GM12878 (cell line): ENCODE data around the gene NME8. TPM values are rescaled to one million over a fixed set of nuclear protein-coding genes. Genes with fewer than 3 reads are reported as not detected.

Source experiments
- BACH1 ChIP-seq: fragments of 450-650 bp; IDR thresholded peaks from 2 replicates; pipeline ENCODE4 v1.6.1; 2017; ENCODE audit warnings: mild to moderate bottlenecking, borderline replicate concordance
- CBX5 ChIP-seq: sonication (generic); IDR thresholded peaks from 2 replicates; pipeline ENCODE4 v1.6.1; 2016; ENCODE audit warnings: low read depth, moderate library complexity, mild to moderate bottlenecking, inconsistent platforms
- CEBPB ChIP-seq, 2 experiments: fragments of 150-350 bp in 1 of 2; IDR thresholded peaks; 2 replicates each; pipeline ENCODE4 v1.6.1; 2012 to 2014; ENCODE audit warnings: low read depth in 2 of 2, low read length in 2 of 2, borderline replicate concordance in 1 of 2, inconsistent platforms in 1 of 2
- FOS ChIP-seq: IDR thresholded peaks from 3 replicates; pipeline ENCODE4 v1.6.1; 2011; ENCODE audit warnings: borderline replicate concordance; ENCODE audit not compliant: insufficient read length; ENCODE audit errors: extremely low read depth
- GABPA ChIP-seq: IDR thresholded peaks from 2 replicates; pipeline ENCODE4 v1.6.1; 2014; ENCODE audit warnings: antibody characterized with exemption, low read depth, mild to moderate bottlenecking, inconsistent platforms
- HDAC6 ChIP-seq: fragments of 200-600 bp; sonication (generic); IDR thresholded peaks from one replicate; pipeline ENCODE4 v1.8.0; 2017; ENCODE audit warnings: antibody characterized with exemption; ENCODE audit not compliant: unreplicated experiment
- MTA2 ChIP-seq: fragments of 450-650 bp; IDR thresholded peaks from 2 replicates; pipeline ENCODE4 v1.6.1; 2016; ENCODE audit warnings: low read depth, mild to moderate bottlenecking, moderate library complexity
- RAD21 ChIP-seq: IDR thresholded peaks from 2 replicates; pipeline ENCODE4 v1.6.1; 2011; ENCODE audit warnings: mild to moderate bottlenecking, low read depth, low read length, moderate library complexity; ENCODE audit not compliant: insufficient read depth
- RB1 ChIP-seq: fragments of 450-650 bp; formaldehyde crosslinking; IDR thresholded peaks from 2 replicates; pipeline ENCODE4 v1.6.1; 2017; ENCODE audit warnings: mild to moderate bottlenecking, borderline replicate concordance
- RUNX3 ChIP-seq: IDR thresholded peaks from 2 replicates; pipeline ENCODE4 v1.6.1; 2012; ENCODE audit warnings: low read length, inconsistent platforms
- SRF ChIP-seq, 2 experiments: IDR thresholded peaks; 2 replicates each; pipeline ENCODE4 v1.6.1; 2011; ENCODE audit warnings: low read depth in 2 of 2, low read length in 2 of 2, mild to moderate bottlenecking in 1 of 2, moderate library complexity in 1 of 2
- YY1 ChIP-seq: IDR thresholded peaks from 2 replicates; pipeline ENCODE4 v1.6.1; 2011; ENCODE audit warnings: low read depth, mild to moderate bottlenecking, low read length
- polyA plus RNA-seq, 11 experiments: library from polyadenylated mRNA; depleted of rRNA in 4 of 11; unstranded in 6 of 11; stranded (reverse) in 5 of 11; fragments of >200 nt; fragmentation: Nextera tagmentation in 4 of 11; fragmentation: Illumina TruSeq in 1 of 11; extraction: Ambion mirVana in 4 of 11; extraction: Trizol in 1 of 11; gene quantifications; 1 replicate in 1 of 11; 2 replicates in 10 of 11; pipeline versions ENCODE4 v1.2.1 to v1.2.3, GENCODE V29; 2011 to 2016; ENCODE audit warnings: inconsistent platforms in 2 of 11, missing spikeins in 2 of 11, low read depth in 1 of 11
- total RNA-seq, 4 experiments: library from RNA; depleted of rRNA in 3 of 4; stranded (reverse); fragments of >200 nt in 3 of 4; fragmentation: Illumina TruSeq in 1 of 4; extraction: Trizol in 1 of 4; gene quantifications; 2 replicates each; pipeline versions ENCODE4 v1.2.1 to v1.2.3, GENCODE V29; 2013 to 2021
- TF ChIP-seq, protein P1 (sequence below), 3 experiments: IDR thresholded peaks in 2 of 3; conservative IDR thresholded peaks in 1 of 3; 2 replicates each; pipeline ENCODE4 v1.5.1; 2011; ENCODE audit warnings: low read depth in 3 of 3, low read length in 3 of 3, mild to moderate bottlenecking in 3 of 3, control low read depth in 2 of 3, moderate library complexity in 2 of 3, inconsistent platforms in 1 of 3, mixed read lengths in 1 of 3; ENCODE audit not compliant: control insufficient read depth in 2 of 3, insufficient read depth in 1 of 3; ENCODE audit errors: extremely low read depth in 1 of 3
- TF ChIP-seq, protein P2 (sequence below): fragments of 450-650 bp; IDR thresholded peaks from 2 replicates; pipeline ENCODE4 v1.6.1; 2017; ENCODE audit warnings: mild to moderate bottlenecking, low read depth, inconsistent platforms; ENCODE audit not compliant: poor library complexity, severe bottlenecking

NME8 gene
- total and polyA plus RNA-seq, 10 of the 15 experiments (the other 5 are each of a cell fraction or from before 2014, with no cell fraction given): 0.03 to 3.5 (median 0.52) TPM; not detected in 2

DNA sequence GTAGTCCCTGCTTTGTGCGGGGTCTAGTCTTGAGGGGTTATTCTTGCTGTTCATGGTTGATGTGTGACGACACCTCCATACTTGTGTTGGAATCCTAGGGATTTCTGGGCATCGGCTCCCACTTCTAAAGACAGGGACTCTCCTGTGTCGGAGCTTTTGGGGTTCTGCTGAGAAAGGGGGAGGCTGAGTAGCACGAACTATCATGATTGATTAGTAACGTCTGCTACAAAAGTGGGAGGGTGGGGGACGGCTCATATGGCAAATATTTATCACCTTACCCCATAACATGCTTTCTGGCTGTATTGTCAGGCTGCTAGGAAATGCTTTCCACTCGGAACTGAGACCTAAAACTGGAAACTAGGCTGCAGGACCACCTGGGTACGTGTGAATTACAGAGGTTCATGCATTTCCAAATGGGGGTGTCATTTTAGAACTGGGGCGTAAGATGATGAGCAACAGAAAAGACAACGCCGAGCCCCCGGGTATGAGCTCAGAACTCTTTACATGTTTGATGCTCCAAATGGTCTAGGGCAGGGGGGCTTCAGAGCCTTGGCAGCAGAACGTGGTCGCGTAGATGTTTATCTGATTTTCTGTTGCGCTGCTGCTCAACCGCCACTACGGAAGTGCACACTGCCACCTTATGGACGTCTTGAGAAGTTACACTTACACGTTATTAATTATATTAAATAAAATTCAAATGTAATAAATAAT, 15.1 kb upstream of the NME8 start (continued):
- TF ChIP-seq HDAC6 (no peak), SRF (IDR thresholded peaks at IDR 0.05; ENCODE audit: low read depth in 2 of 2, low read length in 2 of 2) (0 out of 4 replicates have a peak, but pooled peaks of 1 of the 2 experiments have one; percentile 44), GABPA (0 out of 2 replicates have a peak, but pooled peaks have one; percentile 22), CBX5 (no peak), FOS (no peak), MTA2 (0 out of 2 replicates have a peak, but pooled peaks have one; percentile 15), RB1 (0 out of 2 replicates have a peak, but pooled peaks have one; percentile 61), YY1 (0 out of 2 replicates have a peak, but pooled peaks have one; percentile 44), RAD21 (peak; percentile 93), BACH1 (no peak), RUNX3 (0 out of 2 replicates have a peak, but pooled peaks have one; percentile 8), CEBPB (IDR thresholded peaks at IDR 0.05; ENCODE audit: borderline replicate concordance in 1 of 2, low read depth in 2 of 2, low read length in 2 of 2) (no peak)
- TF ChIP-seq, protein P1, sequence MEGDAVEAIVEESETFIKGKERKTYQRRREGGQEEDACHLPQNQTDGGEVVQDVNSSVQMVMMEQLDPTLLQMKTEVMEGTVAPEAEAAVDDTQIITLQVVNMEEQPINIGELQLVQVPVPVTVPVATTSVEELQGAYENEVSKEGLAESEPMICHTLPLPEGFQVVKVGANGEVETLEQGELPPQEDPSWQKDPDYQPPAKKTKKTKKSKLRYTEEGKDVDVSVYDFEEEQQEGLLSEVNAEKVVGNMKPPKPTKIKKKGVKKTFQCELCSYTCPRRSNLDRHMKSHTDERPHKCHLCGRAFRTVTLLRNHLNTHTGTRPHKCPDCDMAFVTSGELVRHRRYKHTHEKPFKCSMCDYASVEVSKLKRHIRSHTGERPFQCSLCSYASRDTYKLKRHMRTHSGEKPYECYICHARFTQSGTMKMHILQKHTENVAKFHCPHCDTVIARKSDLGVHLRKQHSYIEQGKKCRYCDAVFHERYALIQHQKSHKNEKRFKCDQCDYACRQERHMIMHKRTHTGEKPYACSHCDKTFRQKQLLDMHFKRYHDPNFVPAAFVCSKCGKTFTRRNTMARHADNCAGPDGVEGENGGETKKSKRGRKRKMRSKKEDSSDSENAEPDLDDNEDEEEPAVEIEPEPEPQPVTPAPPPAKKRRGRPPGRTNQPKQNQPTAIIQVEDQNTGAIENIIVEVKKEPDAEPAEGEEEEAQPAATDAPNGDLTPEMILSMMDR (IDR thresholded peaks at IDR 0.05 in 2 of 3, conservative IDR thresholded peaks at IDR 0.05 in 1 of 3; ENCODE audit: control insufficient read depth in 2 of 3, extremely low read depth in 1 of 3, insufficient read depth in 1 of 3, low read depth in 3 of 3, low read length in 3 of 3): peak; percentile 59 to 67 (median 62); a peak in 5 of 6 replicates
- TF ChIP-seq, protein P2, sequence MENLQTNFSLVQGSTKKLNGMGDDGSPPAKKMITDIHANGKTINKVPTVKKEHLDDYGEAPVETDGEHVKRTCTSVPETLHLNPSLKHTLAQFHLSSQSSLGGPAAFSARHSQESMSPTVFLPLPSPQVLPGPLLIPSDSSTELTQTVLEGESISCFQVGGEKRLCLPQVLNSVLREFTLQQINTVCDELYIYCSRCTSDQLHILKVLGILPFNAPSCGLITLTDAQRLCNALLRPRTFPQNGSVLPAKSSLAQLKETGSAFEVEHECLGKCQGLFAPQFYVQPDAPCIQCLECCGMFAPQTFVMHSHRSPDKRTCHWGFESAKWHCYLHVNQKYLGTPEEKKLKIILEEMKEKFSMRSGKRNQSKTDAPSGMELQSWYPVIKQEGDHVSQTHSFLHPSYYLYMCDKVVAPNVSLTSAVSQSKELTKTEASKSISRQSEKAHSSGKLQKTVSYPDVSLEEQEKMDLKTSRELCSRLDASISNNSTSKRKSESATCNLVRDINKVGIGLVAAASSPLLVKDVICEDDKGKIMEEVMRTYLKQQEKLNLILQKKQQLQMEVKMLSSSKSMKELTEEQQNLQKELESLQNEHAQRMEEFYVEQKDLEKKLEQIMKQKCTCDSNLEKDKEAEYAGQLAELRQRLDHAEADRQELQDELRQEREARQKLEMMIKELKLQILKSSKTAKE: peak; percentile 27
